ENCODE results near the gene TNFRSF21.

TNFRSF21 gene

DNA sequence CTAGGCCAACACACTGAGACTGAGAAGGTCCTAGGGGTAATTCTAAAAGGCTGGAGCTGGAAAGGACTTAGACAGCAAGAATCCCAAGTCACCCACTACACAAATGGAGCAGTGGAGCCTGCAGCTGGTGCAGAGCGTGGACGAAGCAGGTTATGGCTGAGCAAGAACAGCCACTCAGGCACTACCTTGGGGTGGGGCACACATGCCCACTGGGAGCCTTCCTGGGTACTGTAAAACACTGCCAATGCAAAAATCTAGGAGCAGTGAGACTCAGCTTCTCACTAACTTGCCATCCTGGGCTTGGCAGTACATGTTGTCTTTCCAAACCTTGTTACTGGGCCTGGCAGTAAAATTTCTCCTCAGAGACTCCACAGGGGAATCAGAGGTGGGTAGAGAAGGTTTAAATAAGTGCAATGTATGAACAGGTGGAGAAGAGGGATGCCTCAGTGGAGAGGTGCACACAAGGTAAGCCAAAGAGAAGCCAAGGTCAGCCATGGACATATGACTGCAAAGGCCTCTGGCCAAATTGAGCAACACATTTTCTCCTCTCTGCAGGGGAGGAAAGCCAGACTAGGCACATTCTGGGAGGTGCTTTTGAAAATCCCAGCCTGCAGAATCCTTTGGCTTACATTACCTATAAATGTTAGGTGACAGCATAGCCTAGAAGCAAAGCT lies 105.6 kb downstream of the TNFRSF21 start:
- DNase-seq = no peak

DNA sequence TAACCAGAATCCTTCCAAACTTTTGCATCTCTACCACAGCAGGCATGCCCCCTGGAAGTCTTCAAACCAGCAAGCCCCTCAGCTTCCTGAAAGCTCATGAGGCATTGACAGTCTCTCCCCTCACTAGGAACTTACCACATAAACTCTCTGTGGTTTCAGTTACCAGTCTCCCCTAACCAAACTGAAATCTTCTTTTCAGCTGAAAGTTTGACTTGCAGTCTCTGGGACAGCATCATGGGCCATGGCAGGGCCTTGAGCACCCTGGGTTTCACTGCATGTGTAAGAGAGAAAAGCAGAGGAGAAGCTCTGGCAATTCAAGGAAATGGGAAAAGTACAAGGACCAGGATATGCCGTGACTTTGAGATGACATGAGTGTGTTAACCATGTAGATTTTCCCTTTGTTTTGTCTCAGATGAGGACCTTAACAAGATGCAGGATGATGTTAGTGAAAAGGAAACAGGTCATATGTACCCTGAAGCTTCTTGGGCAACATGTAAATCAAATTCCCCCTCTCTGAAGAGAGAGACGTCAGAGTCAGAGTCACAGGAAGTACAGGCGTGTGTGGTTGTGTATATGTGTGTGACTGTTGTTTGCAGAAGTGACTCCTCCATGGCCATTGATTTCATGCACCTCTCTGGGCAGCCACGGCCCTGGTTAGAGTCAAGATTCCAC lies 106.3 kb downstream of the TNFRSF21 start:
- DNase-seq = no peak

DNA sequence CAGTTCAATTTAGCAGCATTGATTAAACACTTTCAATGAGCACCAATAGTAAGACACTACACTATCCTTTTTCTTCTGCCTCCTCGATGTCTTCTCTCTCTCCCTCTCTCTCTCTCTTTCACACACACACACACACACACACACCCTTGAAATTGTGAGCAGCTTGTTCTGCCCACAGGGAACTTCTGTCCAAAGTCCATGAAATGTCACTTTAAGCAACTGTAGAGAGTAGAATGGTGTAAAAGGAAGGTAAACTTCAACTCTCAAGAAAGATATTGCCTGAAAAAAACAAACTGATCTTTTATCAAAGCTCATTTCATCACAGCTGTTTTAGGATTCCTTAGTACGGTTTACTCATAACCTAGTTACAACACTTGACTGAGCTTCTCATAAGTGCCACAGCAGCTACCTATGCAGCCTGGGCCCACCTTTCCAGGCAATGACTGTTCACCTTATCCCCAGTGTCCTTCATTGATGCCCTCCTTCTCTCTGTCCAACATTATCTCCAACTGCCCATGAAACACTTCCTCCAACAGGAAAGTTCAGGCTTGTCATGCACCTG lies 107.0 kb downstream of the TNFRSF21 start:
- no peak for DNase-seq

DNA sequence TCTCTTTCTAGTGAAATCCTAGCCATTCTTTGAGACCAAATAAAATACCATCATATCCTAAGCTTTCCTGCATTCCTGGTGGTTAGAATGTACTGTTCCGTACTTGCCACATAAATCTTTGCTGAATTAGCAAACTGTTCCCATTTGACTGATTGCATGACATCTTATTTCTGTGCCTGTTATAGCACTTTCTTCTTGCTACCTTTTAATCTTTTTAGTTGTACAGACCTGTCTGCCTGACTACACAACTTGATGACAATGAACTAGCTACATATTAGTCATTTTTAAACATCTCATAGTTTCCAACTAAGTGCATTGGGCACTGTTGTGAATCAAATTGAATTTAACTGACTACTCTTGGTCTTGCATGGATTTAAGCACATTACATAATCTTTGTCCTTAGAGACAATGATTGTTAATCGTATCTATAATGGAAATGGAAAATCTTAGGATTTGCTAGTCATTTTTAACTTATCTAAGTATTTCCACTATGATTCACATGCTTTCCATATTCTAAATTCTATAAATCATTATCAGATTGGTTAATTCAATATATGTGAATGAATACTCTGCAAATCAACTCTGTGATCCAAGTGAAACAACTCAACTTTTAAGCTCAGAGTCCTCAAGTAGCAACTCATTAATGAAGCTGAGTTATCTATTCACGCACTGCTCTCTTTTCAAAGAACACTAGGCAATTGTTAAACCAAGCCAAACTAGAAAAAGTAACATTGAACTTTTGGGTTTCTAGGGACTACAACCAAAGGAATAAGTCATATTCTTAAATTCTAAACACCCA lies 109.0 kb downstream of the TNFRSF21 start:
- no peak for DNase-seq

DNA sequence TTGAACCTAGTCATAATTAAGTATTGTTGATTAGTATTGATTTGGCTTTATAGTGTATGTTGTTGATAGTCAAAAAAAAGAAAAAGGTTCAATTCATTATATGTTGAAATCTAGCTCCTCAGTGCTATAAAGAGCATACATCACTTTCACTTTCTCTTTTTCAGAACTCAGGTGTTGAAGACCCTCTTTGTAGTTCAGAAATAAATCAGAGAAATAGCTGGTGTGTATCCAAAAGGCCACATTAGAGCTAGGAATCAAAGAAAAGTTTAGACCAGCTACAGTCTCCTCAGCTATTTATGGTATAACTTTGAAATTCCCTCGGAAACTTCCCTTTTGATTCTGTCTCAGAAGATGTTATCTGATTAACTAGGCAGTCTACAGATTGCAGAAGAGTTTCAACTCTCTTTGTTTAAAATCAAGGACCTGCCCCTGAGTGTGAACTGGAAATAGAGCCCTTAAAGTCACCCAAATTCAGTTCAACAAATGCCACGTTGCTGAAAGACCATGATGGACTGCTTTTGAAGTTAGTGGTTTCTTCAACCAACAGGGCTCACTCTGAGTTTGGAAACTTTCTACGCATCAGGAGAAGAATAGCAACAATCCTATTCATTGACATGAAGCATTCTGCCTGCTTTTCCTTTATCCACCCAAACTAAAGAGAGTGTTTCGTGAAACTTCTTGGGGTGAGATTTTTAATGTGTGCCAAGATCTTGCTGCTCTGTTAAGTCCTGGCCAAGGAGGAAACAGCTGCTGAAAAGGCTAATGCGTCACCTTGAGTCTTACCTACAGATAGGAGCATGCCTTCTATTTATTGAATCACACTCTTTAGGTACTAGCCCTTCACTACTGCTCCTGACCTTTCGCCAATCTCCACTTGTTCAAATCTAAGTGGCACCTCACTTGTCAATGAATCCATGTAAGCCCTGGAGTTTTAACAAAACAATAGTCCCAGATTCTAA lies 111.7 kb downstream of the TNFRSF21 start:
- no peak for DNase-seq

DNA sequence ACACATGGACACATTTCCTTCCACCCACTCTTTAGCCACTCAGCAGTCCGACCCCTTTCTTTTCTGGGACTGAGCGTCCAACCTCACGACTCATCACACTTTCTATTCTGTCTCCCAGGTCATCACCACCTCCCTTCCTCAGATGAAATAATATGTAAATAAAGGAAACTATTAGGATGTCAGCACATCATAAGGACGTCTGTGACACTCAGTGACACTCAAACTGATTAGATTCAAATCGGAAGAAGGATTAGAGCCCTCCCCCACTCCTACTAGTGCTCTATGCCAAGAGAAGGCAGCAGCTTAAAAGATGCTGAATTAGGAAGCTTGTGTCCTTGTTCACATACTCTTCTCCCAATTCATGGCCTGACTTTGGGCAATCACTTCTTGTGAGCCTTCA lies 113.6 kb downstream of the TNFRSF21 start:
- no peak for DNase-seq

DNA sequence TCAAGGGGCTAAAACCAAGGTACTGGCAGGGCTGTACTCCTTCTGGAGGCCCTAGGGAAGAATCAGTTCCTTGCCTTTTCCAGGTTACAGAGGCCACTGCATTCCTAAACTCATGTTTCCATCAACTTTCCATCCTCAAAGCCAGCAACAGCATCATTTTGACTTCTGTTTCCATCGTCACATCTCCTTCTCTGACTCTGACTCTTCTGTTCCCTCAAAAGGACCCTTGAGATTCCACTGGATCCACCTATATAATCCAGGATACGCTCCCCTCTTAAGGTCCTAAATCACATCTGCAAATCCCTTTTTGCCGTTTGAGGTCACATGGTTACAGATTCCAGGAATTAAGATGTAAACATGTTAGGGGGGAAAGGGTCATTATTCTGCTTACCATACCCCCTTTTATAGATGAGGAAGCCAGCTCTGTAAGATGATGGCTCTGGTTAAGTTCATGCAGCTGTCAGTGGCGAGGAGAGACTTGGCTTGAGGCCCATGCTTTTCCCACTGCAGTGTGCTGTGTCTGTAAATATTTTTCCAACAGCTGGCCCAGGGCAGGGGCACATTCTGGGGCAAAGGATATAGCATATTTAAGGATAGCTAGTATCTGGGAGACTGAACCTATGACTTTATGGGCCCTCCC lies 114.6 kb downstream of the TNFRSF21 start:
- DNase-seq = no peak

DNA sequence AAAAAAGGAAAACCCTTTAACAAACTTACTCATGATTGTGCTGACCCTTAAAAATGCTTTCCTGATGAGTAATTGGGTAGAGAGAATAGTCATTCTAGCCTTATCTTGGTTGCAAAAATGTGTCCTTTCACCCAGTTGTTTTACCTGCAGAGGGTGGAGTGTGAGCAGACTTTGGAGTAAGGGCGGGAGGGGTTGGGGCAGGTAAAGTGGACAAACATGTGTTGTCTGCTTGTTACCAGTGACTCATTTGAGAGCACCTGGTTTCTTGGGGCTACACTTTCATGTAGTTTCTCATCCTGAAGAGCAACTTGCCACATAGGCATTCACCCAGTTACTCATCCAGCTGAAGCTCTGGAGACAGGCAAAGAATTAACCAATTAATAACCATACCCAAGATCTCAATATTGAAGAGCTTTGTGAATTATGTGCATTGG lies 121.1 kb downstream of the TNFRSF21 start:
- DNase-seq = no peak

DNA sequence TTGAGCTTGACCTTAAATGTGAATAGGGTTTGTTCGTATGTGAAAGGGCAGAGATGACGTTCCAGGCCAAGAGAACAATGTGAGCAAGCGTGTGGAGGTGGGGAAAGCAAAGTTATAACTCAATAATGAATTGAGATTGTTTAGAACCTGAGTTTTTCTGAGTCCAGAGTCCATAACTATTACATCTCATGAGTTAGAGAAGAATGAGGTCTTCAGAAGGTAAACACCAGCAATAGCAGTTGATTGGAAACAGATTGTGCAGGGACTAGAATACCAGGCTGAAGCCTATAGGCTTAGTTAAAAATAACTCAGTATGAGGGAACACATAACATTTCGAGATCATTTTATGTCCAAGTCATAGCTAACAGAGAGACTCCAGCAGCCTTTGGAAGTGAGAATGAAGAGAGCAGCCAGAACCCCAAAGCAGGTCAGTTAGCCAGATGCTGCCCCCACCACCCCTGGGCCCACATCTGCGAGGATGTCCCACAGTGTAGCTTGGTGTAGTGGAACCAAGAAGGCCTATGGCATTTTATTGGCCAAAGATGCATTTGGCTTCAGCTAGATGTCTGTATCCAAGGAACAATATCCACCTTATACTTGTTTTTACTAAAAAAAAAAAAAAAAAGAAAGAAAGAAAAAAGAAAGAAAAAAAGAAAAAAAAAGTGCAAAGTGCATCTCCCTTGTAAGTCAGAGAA lies 121.7 kb downstream of the TNFRSF21 start:
- no peak for DNase-seq

DNA sequence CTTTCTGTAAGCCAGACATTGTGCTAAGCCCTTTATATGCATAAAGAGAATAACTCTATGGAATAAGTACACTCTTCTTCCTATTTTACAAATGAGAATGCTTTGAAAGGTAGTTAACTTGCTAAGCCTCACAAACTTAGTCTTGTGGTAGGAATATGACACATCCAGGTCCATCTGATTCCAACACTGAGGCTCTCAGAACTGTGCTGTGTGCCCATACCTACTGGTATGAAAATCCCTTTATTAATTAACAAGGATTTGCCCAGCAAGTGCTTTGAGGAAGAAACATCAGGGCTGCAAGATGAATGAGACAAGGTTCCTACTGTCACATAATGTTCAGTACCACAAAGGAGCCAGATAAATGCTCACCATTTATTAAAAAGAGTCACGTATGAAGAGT lies 122.6 kb downstream of the TNFRSF21 start:
- DNase-seq = no peak

DNA sequence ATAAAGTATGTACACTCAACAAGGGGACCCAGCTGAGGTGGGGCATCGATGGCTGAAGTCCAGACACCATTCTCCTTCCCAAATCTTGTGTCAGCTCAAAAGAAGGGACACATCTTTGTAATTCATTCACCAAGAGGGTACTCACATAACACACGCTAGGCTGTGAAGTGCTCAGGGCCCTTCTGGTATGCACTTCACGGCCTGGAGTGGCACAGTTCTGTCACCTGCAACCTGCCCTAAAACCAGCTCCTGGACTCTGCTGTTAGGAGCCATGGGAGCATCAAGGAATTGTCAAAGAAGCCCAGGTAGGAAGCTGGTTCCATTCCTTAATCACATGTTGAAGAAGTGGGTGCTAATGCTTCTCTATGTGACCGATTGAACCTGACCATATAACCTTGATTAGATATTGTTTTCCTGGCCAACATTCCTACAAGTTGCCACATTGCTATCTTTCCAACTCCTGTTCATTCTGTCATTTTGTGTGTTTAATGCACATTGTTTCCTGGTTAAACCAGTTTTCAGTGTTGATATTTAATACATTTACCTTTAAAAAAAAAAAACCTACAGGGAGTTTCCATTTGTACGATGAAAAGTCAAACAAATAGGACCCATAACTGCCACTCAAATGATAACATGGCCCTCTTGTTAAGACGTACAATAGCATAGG lies 127.3 kb downstream of the TNFRSF21 start:
- no peak for DNase-seq

DNA sequence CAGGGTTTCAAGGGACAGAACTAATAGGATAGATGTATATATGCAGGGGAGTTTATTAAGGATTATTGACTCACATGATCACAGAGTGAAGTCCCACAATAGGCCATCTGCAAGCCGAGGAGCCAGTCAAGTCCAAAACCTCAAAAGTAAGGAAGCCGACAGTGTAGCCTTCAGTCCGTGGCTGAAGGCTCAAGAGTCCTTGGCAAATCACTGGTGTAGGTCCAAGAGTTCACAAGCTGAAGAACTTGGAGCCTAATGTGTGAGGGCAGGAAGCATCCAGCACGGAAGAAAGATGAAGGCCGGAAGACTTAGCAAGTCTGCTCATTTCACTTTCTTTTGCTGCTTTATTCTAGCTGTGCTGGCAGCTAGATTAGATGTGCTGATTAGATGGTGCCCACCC lies 128.0 kb downstream of the TNFRSF21 start:
- no peak for DNase-seq

Measured in GF-D8 (cell line).